Left lung (tissue), 10 donors: Measurements from ENCODE around the gene STIMATE. TPM values are rescaled to one million over a fixed set of nuclear protein-coding genes. Genes with fewer than 3 reads are reported as not detected.

Experiments used
- ATAC-seq: fragments of 200-7000 bp; cut with Tn5 transposase; one replicate; pipeline ENCODE4 v1.9.1; 2020; ENCODE audit warnings: moderate library complexity
- DNase-seq, 4 donors: peaks; one replicate each; pipeline ENCODE4 v3.0.0-alpha.2; 2013 to 2020
- H3K27ac ChIP-seq, 2 donors: fragments of 200-600 bp; sonication (generic) in 1 of 2; one replicate each; pipeline versions ENCODE4 v1.5.0 to v1.8.0; 2020 to 2021
- H3K27me3 ChIP-seq, 2 donors: fragments of 200-600 bp; sonication (generic) in 1 of 2; one replicate each; pipeline versions ENCODE4 v1.5.0 to v1.8.0; 2020 to 2021
- H3K36me3 ChIP-seq, 2 donors: fragments of 200-600 bp; sonication (generic) in 1 of 2; one replicate each; pipeline versions ENCODE4 v1.5.0 to v1.8.0; 2020 to 2021
- H3K4me1 ChIP-seq, 2 donors: fragments of 200-600 bp; one replicate each; pipeline ENCODE4 v1.8.0; 2021
- H3K4me3 ChIP-seq, 2 donors: fragments of 200-600 bp; sonication (generic) in 1 of 2; one replicate each; pipeline versions ENCODE4 v1.5.0 to v1.8.0; 2020 to 2021; ENCODE audit warnings: mild to moderate bottlenecking in 1 of 2
- H3K9me3 ChIP-seq, 2 donors: fragments of 200-600 bp; sonication (generic) in 1 of 2; one replicate each; pipeline versions ENCODE4 v1.5.0 to v1.8.0; 2020 to 2021
- intact Hi-C, 2 donors: fragments of 100-400 bp; cut with DNase I; formaldehyde crosslinking; loops; one replicate each; pipeline versions ENCODE4 v1.11.2 to v1.14.2; 2022
- polyA plus RNA-seq, 6 donors: library from polyadenylated mRNA; unstranded; fragments of 120-200 nt; gene quantifications; one replicate each; pipeline ENCODE4 v1.2.1, GENCODE V29; 2013; ENCODE audit not compliant: insufficient read length in 6 of 6
- total RNA-seq, 2 donors: library from RNA; stranded (reverse); fragmentation: NEBNext Ultra II Directional; extraction: Animal tissue kit (Norgen Biotek cat#: 25700); gene quantifications; one replicate each; pipeline ENCODE4 v1.2.1, GENCODE V29; 2021
- TF ChIP-seq, protein P1 (sequence below), 2 donors: fragments of 200-600 bp; sonication (generic) in 1 of 2; IDR thresholded peaks; one replicate each; pipeline versions ENCODE4 v1.5.0 to v1.8.0; 2021; ENCODE audit warnings: antibody characterized with exemption in 2 of 2
- donor health status: DM: no; HTN: yes; CAD: no.
- donor health status: DM: no; HTN: no; CAD: no.

The STIMATE gene
- total and polyA plus RNA-seq, 8 donors, result 11.6 to 28.3 (median 15.8) TPM

DNA sequence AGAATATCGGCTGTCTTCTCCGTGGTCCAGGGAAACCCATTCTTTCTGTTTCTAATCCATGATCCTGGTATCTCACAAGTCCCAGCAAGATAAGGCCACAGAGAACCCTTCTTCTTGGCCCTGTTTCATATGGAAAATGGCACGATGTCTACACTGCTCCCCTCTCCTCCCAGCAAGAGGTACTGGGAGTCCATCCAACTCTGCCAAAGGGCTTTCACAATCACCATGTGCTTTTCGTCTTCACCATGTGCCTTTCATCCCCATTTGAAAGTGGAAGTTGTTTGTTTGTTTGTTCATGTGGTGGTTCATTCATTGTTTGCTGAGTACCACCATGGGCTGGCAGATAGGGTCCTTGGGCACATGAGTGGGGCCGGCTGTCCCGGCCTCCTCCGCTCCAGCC is 97.3 kb downstream of the STIMATE start:
- H3K27ac ChIP-seq, result no peak overlapping the region
- H3K4me3 ChIP-seq, result no peak overlapping the region
- TF ChIP-seq, protein P1, sequence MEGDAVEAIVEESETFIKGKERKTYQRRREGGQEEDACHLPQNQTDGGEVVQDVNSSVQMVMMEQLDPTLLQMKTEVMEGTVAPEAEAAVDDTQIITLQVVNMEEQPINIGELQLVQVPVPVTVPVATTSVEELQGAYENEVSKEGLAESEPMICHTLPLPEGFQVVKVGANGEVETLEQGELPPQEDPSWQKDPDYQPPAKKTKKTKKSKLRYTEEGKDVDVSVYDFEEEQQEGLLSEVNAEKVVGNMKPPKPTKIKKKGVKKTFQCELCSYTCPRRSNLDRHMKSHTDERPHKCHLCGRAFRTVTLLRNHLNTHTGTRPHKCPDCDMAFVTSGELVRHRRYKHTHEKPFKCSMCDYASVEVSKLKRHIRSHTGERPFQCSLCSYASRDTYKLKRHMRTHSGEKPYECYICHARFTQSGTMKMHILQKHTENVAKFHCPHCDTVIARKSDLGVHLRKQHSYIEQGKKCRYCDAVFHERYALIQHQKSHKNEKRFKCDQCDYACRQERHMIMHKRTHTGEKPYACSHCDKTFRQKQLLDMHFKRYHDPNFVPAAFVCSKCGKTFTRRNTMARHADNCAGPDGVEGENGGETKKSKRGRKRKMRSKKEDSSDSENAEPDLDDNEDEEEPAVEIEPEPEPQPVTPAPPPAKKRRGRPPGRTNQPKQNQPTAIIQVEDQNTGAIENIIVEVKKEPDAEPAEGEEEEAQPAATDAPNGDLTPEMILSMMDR (IDR thresholded peaks at IDR 0.05), result no peak
- no peaks in the 10 kb centered on the region for H3K4me1 ChIP-seq
- DNase-seq (no peak), ATAC-seq (no peak)
- intact Hi-C loops, result no loop called here
- no peaks in the 10 kb centered on the region for H3K36me3 ChIP-seq
- no peaks in the 10 kb centered on the region for H3K27me3 ChIP-seq
- H3K9me3 ChIP-seq, result no peaks in the 10 kb centered on the region

DNA sequence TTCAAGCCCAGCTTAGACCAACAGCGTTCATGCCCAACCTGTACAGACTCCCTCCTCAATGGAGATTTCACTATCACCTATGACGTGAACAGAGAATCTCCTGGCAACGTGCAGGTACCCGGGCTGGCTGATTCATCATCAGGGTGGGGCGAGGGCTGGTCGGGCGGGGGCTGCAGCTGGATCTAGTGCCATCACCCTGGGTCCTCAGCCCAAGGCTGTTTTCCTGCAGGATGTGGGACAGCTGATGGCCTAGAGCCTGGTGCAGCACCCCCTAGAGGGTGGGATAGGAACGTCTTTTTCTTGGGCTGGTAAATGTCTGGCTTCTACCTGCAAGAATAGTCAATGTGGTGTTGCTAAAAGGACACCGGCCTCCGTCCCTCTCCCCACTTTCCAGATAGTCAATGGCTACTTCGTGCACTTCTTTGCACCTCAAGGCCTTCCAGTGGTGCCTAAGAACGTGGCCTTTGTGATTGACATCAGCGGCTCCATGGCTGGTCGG is 98.3 kb downstream of the STIMATE start:
- intact Hi-C loops, result no loop called here
- DNase-seq (no peak), ATAC-seq (peak; percentile 48)
- Histone ChIP-seq H3K4me3 (no peak overlapping the region), H3K36me3 (no peaks in the 10 kb centered on the region), H3K9me3 (no peaks in the 10 kb centered on the region), H3K27me3 (no peaks in the 10 kb centered on the region), H3K27ac (no peak overlapping the region), H3K4me1 (no peaks in the 10 kb centered on the region)
- TF ChIP-seq, protein P1 (IDR thresholded peaks at IDR 0.05), result peak in 1 of 2 donors; percentile 42

DNA sequence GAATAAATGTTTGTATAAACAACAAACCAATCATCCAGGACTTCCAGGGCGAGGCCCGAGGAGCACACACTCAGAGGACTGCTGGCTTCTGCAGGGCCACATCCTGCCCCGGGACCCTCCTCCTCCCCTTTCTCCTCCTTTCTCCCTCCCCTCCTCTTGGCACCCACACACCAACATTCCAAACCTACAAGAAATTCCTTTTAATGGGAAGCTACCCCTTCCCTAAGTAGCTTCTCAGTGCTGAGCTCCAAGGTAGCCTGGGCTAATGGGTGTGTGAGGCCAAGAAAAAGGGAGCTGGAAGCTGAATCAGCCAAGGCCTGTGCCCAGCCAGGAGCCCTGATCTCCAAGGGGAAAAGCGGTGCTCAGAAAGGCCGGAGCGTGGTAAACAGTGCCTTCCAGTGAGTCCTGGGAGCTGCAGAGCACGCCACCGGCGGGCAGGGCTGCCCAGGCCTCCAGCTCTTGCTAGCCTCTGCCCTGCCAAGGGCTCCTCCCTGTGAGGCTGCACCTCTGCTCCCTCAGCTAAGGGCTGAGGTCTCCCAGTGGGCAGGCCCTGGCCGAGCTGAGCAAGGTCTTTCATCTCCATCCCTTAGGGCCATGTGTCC is 98.9 kb downstream of the STIMATE start:
- H3K4me3 ChIP-seq, result no peak overlapping the region
- no peaks in the 10 kb centered on the region for H3K36me3 ChIP-seq
- no peaks in the 10 kb centered on the region for H3K4me1 ChIP-seq
- DNase-seq, result no peak
- H3K9me3 ChIP-seq, result no peaks in the 10 kb centered on the region
- H3K27me3 ChIP-seq, result no peaks in the 10 kb centered on the region
- ATAC-seq, result no peak
- intact Hi-C loops, result no loop called here
- no peak overlapping the region for H3K27ac ChIP-seq
- TF ChIP-seq, protein P1 (IDR thresholded peaks at IDR 0.05), result no peak

DNA sequence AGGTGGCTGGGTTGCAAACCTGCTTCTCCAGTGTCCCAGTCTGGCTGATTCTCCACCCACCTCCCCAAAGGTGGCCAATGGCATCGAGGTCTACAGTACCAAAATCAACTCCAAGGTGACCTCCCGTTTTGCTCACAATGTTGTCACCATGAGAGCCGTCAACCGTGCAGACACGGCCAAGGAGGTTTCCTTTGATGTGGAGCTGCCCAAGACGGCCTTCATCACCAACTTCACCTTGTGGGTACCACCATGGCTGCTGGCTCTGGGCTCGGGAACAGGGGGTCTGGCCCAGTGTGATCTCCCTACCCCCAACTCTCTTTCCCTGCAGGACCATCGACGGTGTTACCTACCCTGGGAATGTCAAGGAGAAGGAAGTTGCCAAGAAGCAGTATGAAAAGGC is 100.9 kb downstream of the STIMATE start:
- no peaks in the 10 kb centered on the region for H3K9me3 ChIP-seq
- peak in 1 of 4 donors; percentile 46 for DNase-seq
- no peaks in the 10 kb centered on the region for H3K27me3 ChIP-seq
- H3K4me3 ChIP-seq, result no peak overlapping the region
- no peak for ATAC-seq
- H3K4me1 ChIP-seq, result no peaks in the 10 kb centered on the region
- H3K36me3 ChIP-seq, result no peaks in the 10 kb centered on the region
- TF ChIP-seq, protein P1 (IDR thresholded peaks at IDR 0.05), result no peak
- intact Hi-C loops, result no loop called here
- H3K27ac ChIP-seq, result no peak overlapping the region

DNA sequence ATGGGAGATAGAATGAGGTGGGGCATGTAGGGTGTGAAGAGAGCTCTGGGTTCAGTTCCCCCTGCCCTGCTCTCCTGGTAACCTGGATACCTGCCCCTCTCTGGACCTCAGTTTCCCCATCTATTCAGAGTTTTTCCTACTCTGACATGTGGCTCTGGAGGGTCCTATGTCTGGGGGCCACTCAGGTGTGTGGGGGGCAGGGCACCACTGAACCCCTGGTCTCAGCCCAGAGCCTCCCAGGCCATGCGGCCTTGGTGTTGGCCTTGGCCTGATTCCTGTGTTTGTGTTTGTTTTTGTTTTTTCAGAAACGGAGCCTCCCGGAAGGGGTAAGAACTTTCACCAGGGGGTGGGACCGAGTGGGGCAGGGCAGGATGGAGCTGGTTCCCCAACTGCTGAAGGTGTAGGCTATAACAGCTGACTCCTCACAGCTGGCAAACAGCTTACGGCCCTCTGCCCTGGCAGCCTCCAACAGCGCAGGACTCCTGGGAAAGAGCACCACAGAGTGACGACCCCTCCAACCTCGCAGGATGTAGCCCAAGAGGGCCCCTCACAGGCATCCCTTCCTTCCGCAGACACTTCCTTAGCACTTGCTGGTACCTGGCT is 101.9 kb downstream of the STIMATE start:
- TF ChIP-seq, protein P1 (IDR thresholded peaks at IDR 0.05), result no peak
- ATAC-seq, result no peak

More for the DNA sequence above, 101.9 kb downstream of the STIMATE start:
- Histone ChIP-seq H3K4me1 (no peaks in the 10 kb centered on the region), H3K27ac (no peak overlapping the region), H3K4me3 (no peak overlapping the region), H3K9me3 (no peaks in the 10 kb centered on the region), H3K27me3 (no peaks in the 10 kb centered on the region), H3K36me3 (no peaks in the 10 kb centered on the region)
- DNase-seq, result peak in 1 of 4 donors; percentile 54
- intact Hi-C loops, result no loop called here
